GM21367 (cell line): ENCODE measurements around the gene PDE1C.
"Not testable (repeated sequence)": the region's sequence is repeated elsewhere in the genome, so short reads cannot be mapped to it uniquely, and the experiment has no call there.

ENCODE experiments used
- ATAC-seq: cut with Tn5 transposase; IDR thresholded peaks from one replicate; pipeline ENCODE4 v1.9.1; 2021; ENCODE audit not compliant: unreplicated experiment

PDE1C gene

GRCh38 chr7:32045228-32045627 is 25.0 kb downstream of the PDE1C start:
- ATAC-seq = no peak

- no peak for ATAC-seq
These were observed 25.5 kb downstream of the PDE1C start for GRCh38 chr7:32044739-32045138.

GRCh38 chr7:32043688-32044087 is 26.5 kb downstream of the PDE1C start:
- ATAC-seq = no peak

- no peak for ATAC-seq
These were observed 27.3 kb downstream of the PDE1C start for GRCh38 chr7:32042900-32043299.

- no peak for ATAC-seq
These were observed 31.0 kb downstream of the PDE1C start for GRCh38 chr7:32039000-32039756.

GRCh38 chr7:32037650-32038198 is 32.5 kb downstream of the PDE1C start:
- peak; percentile 71 for ATAC-seq

- ATAC-seq = no peak
These were observed 33.6 kb downstream of the PDE1C start for GRCh38 chr7:32036557-32036956.

GRCh38 chr7:32034052-32034451 is 36.2 kb downstream of the PDE1C start:
- no peak for ATAC-seq

GRCh38 chr7:32033006-32033405 is 37.2 kb downstream of the PDE1C start:
- no peak for ATAC-seq

GRCh38 chr7:32032211-32032610 is 38.0 kb downstream of the PDE1C start:
- no peak for ATAC-seq

- ATAC-seq = no peak
These were observed 39.1 kb downstream of the PDE1C start for GRCh38 chr7:32030904-32031692.

GRCh38 chr7:32026083-32026425 is 44.2 kb downstream of the PDE1C start:
- ATAC-seq = no peak

GRCh38 chr7:32025381-32026082 is 44.7 kb downstream of the PDE1C start:
- ATAC-seq = no peak

- no peak for ATAC-seq
These were observed 46.8 kb downstream of the PDE1C start for GRCh38 chr7:32023376-32023775.

GRCh38 chr7:32022966-32023365 is 47.2 kb downstream of the PDE1C start:
- no peak for ATAC-seq

- ATAC-seq = no peak
These were observed 49.6 kb downstream of the PDE1C start for GRCh38 chr7:32020551-32021159.

- no peak for ATAC-seq
These were observed 51.2 kb downstream of the PDE1C start for GRCh38 chr7:32018845-32019578.

- ATAC-seq = no peak
These were observed 55.1 kb downstream of the PDE1C start for GRCh38 chr7:32015133-32015532.

GRCh38 chr7:32013471-32013870 is 56.7 kb downstream of the PDE1C start:
- ATAC-seq = not testable (repeated sequence)

- ATAC-seq = no peak
These were observed 64.6 kb downstream of the PDE1C start for GRCh38 chr7:32005577-32005976.
